Choroid plexus epithelial cell (primary cell): ENCODE results near the gene ARHGEF12.

Experiments
- DNase-seq: peaks from one replicate; pipeline ENCODE4 v3.0.0-alpha.2; 2010; ENCODE audit warnings: low read depth
- H3K4me3 ChIP-seq: 2 replicates; pipeline ENCODE4 v1.5.1; 2011; ENCODE audit warnings: low read depth, mild to moderate bottlenecking, control low read depth, low read length, moderate library complexity
- CTCF ChIP-seq: conservative IDR thresholded peaks from 2 replicates; pipeline ENCODE4 v1.5.1; 2011; ENCODE audit warnings: low read depth, mild to moderate bottlenecking, control low read depth, inconsistent platforms, low read length, moderate library complexity

ARHGEF12 gene

GRCh38 chr11:120430146-120430545, 93.9 kb downstream of the ARHGEF12 start:
- H3K4me3 ChIP-seq = no peak overlapping the region
- DNase-seq = no peak
- no peak for TF ChIP-seq CTCF

GRCh38 chr11:120431633-120432032, 95.4 kb downstream of the ARHGEF12 start:
- DNase-seq = peak; percentile 74
- H3K4me3 ChIP-seq = no peak overlapping the region
- peak; percentile 47 for TF ChIP-seq CTCF

- peak; percentile 98 for DNase-seq
- TF ChIP-seq CTCF = no peak
- H3K4me3 ChIP-seq = no peak overlapping the region
These were observed 96.1 kb downstream of the ARHGEF12 start for GRCh38 chr11:120432056-120433018.

- H3K4me3 ChIP-seq = no peak overlapping the region
- DNase-seq = no peak
- no peak for TF ChIP-seq CTCF
These were observed 105.4 kb downstream of the ARHGEF12 start for GRCh38 chr11:120441592-120441991.

- TF ChIP-seq CTCF = no peak
- no peak overlapping the region for H3K4me3 ChIP-seq
- DNase-seq = no peak
These were observed 105.8 kb downstream of the ARHGEF12 start for GRCh38 chr11:120442031-120442430.

- H3K4me3 ChIP-seq = no peak overlapping the region
- DNase-seq = no peak
- no peak for TF ChIP-seq CTCF
These were observed 110.6 kb downstream of the ARHGEF12 start for GRCh38 chr11:120446802-120447201.

- no peak overlapping the region for H3K4me3 ChIP-seq
- TF ChIP-seq CTCF = no peak
- DNase-seq = no peak
These were observed 112.0 kb downstream of the ARHGEF12 start for GRCh38 chr11:120448240-120448639.
